Neuron (in vitro differentiated cells): ENCODE measurements around the gene HINT3.
"Not testable (repeated sequence)": the region's sequence is repeated elsewhere in the genome, so short reads cannot be mapped to it uniquely, and the experiment has no call there.

ENCODE experiments used
- H2AFZ ChIP-seq: one replicate; pipeline ENCODE4 v1.6.1; 2013; ENCODE audit warnings: low read depth, mild to moderate bottlenecking, inconsistent platforms, low read length, moderate library complexity
- H3K27me3 ChIP-seq: one replicate; pipeline ENCODE4 v1.6.1; 2013; ENCODE audit warnings: low read length; ENCODE audit not compliant: insufficient read depth
- H3K36me3 ChIP-seq: one replicate; pipeline ENCODE4 v1.6.1; 2013; ENCODE audit warnings: low read length; ENCODE audit not compliant: insufficient read depth
- H3K4me1 ChIP-seq: one replicate; pipeline ENCODE4 v1.6.1; 2013; ENCODE audit warnings: low read length; ENCODE audit not compliant: insufficient read depth
- H3K4me3 ChIP-seq: 2 replicates; pipeline ENCODE4 v1.5.1; 2013; ENCODE audit warnings: mild to moderate bottlenecking, low read length, moderate library complexity
- H3K9me3 ChIP-seq: one replicate; pipeline ENCODE4 v1.6.1; 2013; ENCODE audit warnings: low read length

HINT3 gene

DNA sequence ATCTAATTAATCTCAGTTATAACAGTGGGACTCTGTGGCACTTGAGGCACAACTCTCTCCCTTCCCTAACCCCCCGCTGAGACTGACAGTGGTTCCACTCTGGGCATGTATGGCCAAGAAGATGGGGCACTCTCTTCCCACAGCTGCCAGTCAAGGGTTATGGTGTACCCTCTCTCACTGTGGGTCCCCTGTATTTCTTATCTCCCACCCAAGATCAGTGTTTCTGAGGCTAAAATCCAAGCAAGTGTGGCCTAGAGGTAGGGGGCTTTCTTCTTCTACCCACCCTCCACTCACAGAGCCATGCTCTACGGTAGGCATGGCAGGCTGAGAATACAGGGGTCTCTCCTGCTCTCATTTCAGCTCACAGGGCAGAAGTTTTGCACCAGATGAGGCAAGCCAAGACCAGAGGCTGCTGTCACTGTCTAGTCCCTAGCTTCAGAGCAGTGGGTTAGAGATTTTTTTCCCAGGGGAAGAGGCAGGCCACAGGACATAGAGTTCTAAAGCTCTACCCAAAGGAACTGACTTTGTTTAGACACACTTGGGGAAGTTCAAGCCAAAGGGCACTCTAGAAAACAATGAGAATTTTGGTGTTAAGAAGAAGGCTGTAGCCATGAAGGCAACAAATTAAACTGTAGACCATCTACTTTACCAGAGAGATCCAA, 31.7 kb upstream of the HINT3 start:
- Histone ChIP-seq H3K36me3 (peaks cover 3% of the 10 kb centered on the region), H3K27me3 (no peaks in the 10 kb centered on the region), H3K9me3 (no peaks in the 10 kb centered on the region), H3K4me3 (no peak overlapping the region), H3K4me1 (no peaks in the 10 kb centered on the region), H2AFZ (no peak overlapping the region)

DNA sequence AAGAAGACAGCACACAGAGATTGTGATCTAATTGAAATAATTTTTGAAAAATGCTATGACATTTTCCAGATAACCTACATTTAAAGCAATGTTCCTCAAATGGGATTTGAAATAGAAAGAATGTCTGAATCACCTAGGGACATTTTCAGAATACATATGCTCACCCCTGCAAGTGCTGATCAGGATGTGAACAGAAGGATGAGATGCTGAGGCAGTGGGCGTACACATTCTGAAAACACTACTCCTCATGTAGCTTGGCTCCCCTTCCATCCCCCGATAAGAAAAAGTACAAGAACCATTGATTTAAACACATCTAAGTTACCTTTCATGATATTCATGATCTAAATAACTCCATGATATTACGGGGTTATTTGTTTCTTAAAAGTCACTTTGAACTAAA, 29.9 kb upstream of the HINT3 start:
- H3K4me3 ChIP-seq, result no peak overlapping the region
- H3K4me1 ChIP-seq, result no peaks in the 10 kb centered on the region
- no peaks in the 10 kb centered on the region for H3K27me3 ChIP-seq
- peaks cover 3% of the 10 kb centered on the region for H3K36me3 ChIP-seq
- no peaks in the 10 kb centered on the region for H3K9me3 ChIP-seq
- no peak overlapping the region for H2AFZ ChIP-seq

DNA sequence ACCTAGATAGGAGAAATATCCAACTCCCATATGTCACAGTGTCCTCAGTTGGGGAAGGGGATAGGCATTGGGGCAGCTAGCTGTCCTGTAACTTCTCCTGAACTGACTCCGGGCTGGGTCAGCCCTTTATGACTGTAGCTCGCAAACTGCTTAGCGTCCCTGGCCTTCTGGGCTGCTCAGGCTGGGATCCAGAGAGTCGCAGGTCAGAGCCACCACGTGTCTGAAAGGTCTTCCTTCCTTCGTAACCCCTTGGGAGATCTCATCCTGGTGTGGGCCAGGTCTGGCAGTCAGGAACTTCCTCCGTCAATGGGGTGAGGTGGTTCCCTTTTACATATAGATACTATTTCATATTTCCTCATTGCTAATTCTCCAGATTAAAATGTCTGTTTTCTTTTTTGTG, 28.8 kb upstream of the HINT3 start:
- Histone ChIP-seq H3K27me3 (no peaks in the 10 kb centered on the region), H3K9me3 (no peaks in the 10 kb centered on the region), H2AFZ (no peak overlapping the region), H3K4me1 (no peaks in the 10 kb centered on the region), H3K36me3 (no peaks in the 10 kb centered on the region), H3K4me3 (no peak overlapping the region)

DNA sequence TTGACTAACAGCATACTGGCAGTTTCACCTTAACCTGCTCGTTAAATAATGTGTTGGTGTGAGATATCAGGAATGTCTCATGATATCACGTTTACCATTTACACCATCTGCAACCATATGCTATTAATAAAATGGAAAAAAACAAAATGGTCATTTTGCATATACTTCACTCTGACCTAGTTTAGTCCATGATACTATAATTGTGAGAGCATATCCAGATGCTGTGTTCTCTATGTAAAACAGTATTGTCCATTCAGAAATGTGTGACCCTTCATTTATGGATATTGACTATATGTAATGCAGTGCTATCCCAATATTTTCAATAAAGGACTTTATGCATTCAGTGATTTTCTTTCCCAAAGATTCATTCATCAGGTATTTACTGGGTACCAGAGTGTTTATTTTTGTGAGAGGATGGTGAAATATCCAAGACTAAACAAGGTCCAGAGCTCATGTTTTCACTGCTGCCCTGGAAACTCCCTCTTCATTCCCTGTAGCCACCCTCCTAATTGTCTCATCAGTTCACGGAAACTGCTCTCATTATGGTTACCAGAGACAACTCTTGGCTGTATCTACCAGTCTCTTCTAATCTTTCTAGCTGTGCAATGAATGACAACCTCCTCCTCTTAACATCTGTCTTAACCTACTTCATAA, 25.7 kb upstream of the HINT3 start:
- no peaks in the 10 kb centered on the region for H3K27me3 ChIP-seq

DNA sequence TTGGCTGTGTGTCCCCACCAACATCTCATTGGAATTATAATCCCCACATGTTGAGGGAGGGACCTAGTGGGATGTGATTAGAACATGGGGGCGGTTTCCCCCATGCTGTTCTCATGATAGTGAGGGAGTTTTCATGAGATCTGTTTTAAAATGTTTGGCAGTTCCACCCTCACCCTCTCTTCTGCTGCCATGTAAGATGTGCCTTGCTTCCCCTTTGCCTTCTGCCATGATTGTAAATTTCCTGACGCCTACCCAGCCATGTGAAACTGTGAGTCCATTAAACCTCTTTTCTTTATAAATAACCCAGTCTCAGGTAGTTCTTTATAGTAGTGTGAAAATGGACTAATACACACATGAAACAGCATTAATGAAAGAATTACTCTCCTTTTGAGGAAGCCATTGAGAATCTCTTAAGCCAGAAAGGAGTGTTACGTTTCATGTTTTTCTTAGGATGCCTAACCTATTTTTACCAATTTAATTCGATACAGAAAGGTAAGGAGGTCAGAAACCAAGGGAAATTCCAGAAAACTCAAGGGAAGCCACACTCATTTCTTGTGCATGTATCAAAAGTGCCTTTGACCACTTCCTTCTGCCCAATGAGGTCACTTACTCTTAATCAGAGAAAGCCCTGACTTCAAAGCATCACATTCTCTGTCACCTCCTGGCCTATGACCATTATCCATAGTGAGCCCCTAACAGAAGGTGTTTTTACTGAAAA, 24.7 kb upstream of the HINT3 start:
- H3K27me3 ChIP-seq, result no peaks in the 10 kb centered on the region
- no peak overlapping the region for H2AFZ ChIP-seq
- no peaks in the 10 kb centered on the region for H3K36me3 ChIP-seq
- no peaks in the 10 kb centered on the region for H3K9me3 ChIP-seq
- H3K4me1 ChIP-seq, result no peaks in the 10 kb centered on the region
- H3K4me3 ChIP-seq, result no peak overlapping the region

More for the DNA sequence above, 25.7 kb upstream of the HINT3 start:
- no peaks in the 10 kb centered on the region for H3K36me3 ChIP-seq
- H3K9me3 ChIP-seq, result no peaks in the 10 kb centered on the region
- H3K4me1 ChIP-seq, result no peaks in the 10 kb centered on the region
- no peak overlapping the region for H2AFZ ChIP-seq
- no peak overlapping the region for H3K4me3 ChIP-seq

DNA sequence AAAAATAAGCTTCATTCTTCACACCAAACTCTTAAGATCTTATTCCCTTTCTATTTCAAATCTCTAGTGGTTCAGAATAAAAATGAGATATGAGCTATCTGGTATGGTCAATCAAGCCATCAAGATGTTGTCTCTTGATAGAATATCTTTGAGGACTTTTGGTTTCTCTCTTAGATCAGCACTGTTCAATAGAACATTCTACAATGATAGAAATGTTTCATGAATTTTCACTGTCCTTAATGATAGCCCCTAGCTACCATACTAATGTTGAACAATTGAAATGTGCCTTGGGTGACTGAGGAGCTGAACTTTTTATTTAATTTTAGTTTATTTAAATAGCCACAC, 24.1 kb upstream of the HINT3 start:
- H3K9me3 ChIP-seq, result no peaks in the 10 kb centered on the region
- H3K27me3 ChIP-seq, result no peaks in the 10 kb centered on the region
- no peaks in the 10 kb centered on the region for H3K4me1 ChIP-seq
- H3K36me3 ChIP-seq, result no peaks in the 10 kb centered on the region
- H2AFZ ChIP-seq, result no peak overlapping the region
- H3K4me3 ChIP-seq, result no peak overlapping the region

DNA sequence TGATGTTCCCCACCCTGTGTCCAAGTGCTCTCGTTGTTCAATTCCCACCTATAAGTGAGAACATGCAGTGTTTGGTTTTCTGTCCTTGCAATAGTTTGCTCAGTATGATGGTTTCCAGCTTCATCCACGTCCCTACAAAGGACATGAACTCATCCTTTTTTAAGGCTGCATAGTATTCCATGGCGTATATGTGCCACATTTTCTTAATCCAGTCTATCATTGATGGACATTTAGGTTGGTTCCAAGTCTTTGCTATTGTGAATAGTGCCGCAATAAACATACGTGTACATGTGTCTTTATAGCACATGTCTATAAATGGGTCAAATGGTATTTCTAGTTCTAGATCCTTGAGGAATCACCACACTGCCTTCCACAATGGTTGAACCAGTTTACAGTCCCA, 21.1 kb upstream of the HINT3 start:
- H3K36me3 ChIP-seq, H2AFZ ChIP-seq, H3K4me3 ChIP-seq, H3K9me3 ChIP-seq, H3K27me3 ChIP-seq, H3K4me1 ChIP-seq: not testable (repeated sequence)

DNA sequence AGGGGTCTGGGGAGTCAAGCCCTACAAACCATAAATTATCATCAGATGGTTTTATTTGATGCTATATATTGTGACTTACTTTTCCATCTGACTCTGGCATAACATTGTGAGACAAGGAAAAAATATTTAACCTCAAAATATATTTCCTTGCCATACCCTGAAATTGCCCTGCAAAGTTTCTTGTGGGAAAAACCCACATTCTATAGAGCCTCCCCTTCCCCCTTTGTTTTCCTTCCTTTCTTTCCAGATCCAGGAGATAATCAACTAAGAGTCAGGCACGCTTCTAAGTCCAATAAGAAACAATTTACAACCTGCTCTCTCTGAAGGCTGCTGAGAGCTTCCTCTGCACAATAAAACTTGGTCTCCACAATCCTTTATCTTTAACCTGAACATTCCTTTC, 17.5 kb upstream of the HINT3 start:
- Histone ChIP-seq H3K4me3 (no peak overlapping the region), H3K9me3 (no peaks in the 10 kb centered on the region), H3K4me1 (no peaks in the 10 kb centered on the region), H3K27me3 (peaks cover 4% of the 10 kb centered on the region), H2AFZ (no peak overlapping the region), H3K36me3 (no peaks in the 10 kb centered on the region)

DNA sequence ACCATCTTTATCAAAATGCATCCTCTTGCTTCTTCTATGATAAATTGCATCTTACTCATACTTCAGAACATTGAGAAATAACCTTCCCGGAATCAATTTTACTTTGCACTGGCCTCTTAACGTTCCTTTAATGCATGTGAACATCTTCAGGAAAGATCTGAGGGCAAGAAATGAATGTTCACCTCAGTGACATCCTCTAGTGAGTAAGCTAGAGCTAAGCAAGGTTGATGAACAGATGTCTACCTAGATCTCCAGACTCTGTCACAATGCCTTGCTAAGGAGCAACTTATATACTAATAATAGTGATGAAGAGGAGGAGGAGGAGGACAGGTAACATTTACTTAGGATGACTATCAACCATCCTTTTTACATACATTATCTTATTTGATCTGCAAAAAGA, 16.8 kb upstream of the HINT3 start:
- no peaks in the 10 kb centered on the region for H3K9me3 ChIP-seq
- no peaks in the 10 kb centered on the region for H3K4me1 ChIP-seq
- no peaks in the 10 kb centered on the region for H3K36me3 ChIP-seq
- H3K27me3 ChIP-seq, result peaks cover 4% of the 10 kb centered on the region
- no peak overlapping the region for H3K4me3 ChIP-seq
- no peak overlapping the region for H2AFZ ChIP-seq

DNA sequence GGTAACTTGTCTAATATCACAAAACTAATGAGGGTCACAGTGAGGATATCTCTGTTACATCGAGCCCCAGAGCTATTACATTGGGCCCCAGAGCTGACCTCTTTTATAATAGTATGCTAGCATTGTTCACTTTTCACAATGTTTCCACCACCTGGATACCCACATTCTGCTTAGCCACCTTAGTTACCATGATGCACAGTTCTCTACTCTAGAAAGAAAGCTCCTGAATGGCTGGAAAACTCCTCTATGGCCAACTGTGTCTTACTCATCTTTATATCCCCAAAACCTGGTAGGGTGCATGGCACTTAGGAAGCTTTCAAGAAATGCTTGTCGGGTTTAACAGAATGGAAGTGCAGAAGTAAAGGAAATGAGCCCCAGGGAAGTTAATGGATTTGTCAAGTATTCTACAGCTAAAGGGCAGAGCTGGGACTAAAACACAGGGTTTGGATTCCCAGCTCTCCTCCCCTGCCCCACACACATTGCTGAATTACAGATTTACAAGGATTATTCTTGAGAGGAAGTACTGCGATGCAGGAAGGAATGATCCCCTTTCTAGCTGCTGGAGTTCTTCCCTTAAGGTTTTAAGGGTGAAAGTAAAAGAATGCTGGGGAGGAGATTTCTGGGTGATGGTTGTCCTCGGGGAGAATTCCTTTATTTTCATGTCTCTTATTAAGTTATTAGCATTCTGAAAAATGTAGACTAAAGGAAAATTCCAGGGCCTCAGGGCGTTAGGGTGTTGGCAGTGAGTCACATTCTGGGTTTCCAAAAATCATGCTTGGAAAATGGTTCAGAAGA, 16.1 kb upstream of the HINT3 start:
- H3K36me3 ChIP-seq, result no peaks in the 10 kb centered on the region
- H3K4me3 ChIP-seq, result no peak overlapping the region
- no peak overlapping the region for H2AFZ ChIP-seq
- no peaks in the 10 kb centered on the region for H3K4me1 ChIP-seq
- H3K9me3 ChIP-seq, result no peaks in the 10 kb centered on the region
- H3K27me3 ChIP-seq, result peaks cover 4% of the 10 kb centered on the region

DNA sequence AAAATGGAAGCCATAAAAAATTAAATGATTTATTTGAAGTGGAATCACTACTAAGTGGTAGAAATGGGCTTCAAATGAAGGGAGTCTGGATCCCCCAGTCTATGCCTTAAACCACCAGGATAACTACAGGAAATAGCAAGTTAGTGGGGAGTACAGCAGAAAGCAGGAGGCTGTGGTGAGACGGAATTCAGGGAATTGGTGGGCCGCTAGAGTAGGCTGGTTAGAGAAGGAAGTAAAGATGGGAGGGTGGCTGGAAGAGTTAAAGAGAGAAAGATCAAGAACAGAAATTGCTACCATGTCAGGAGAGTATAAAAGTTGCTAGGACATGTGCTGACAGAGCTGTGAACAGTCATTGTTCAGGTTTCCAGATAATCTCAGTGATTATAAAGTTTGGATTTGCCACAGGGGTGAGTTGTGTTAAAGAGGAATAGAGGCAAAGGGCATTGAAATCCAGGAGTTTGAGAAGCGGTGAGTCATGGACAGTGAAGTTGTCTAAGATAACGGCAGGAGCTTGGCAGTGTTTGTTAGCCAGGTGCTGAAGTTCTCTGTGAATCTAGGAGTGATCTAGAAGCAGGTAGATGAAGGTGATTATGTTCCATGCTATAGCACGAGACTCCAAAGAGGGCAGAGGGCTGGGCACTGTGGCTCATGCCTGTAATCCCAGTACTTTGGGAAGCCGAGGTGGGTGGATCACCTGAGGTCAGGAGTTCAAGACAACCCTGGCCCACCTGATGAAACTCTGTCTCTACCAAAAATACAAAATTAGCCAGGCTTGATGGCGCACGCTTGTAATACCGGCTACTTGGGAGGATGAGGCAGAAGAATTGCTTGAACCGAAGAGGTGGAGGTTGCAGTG, 13.7 kb upstream of the HINT3 start:
- Histone ChIP-seq H3K27me3 (peaks cover 4% of the 10 kb centered on the region), H3K36me3 (no peaks in the 10 kb centered on the region)

DNA sequence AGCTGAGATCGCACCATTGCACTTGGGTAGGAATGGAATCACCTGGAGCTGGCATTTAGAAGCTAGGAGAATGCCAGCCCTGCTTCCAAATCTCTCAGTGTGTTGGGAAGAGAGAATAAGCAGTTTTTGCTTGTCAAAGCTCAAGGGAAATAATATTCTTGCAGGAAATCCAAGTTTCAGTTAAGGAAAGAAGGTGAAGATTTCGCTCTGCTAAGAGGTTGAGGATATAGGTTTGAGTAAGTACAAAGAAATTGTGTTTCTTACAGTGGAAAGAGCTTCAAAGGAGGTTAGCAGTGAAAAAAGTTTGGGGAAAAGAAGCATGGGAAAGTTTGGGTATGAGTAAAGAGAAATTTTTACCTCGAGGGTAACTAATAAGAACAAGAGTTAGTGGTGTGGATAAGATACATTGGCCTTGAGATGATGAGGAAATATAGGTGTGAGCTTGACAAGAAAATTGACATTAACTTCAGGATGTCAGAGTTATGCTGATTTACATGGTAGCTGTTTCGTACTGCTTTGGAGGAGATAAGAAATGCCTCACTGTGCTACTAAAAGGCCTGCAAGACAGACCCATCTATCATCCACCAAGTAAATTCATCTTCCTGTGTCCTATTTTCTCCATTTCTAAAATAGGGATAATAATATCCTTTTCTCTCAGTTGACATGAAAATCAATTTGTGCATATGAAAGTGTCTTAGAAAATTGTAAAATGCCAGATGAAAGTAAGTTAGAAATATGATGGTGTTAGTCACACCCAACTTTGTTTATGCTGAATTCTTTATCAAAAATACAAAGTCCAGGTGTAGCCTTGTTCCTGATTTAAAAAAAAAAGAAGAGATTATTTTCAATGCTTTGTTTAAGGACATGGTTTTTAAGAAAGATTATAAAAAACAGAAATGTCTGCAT, 12.8 kb upstream of the HINT3 start:
- peaks cover 4% of the 10 kb centered on the region for H3K27me3 ChIP-seq
- no peak overlapping the region for H3K4me3 ChIP-seq
- H3K9me3 ChIP-seq, result no peaks in the 10 kb centered on the region
- H2AFZ ChIP-seq, result no peak overlapping the region
- H3K36me3 ChIP-seq, result no peaks in the 10 kb centered on the region
- H3K4me1 ChIP-seq, result no peaks in the 10 kb centered on the region

More for the DNA sequence above, 13.7 kb upstream of the HINT3 start:
- no peaks in the 10 kb centered on the region for H3K9me3 ChIP-seq
- H3K4me1 ChIP-seq, result no peaks in the 10 kb centered on the region
- no peak overlapping the region for H3K4me3 ChIP-seq
- no peak overlapping the region for H2AFZ ChIP-seq
